ENCODE measurements around the gene DOCK2.

DNA sequence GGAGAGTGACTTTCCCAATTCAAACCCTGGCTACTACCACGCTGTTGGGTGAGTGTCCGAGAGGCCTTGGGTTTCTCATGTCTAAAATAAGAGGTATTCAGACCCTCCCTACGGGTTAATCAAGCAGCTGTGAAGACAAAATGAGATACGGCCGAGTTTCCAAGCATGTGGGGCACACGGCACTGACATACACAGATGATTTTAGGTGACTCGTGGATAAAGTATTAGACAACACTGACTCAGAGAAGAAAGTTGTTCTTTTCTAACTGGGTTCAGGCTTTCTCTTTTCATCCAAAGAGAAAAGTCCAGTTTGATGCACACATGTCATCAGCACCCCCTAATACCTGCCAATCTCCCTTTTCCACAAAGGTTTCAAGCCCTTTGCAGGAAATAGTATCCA, 484.2 kb downstream of the DOCK2 start:
- TF ChIP-seq, protein P1, sequence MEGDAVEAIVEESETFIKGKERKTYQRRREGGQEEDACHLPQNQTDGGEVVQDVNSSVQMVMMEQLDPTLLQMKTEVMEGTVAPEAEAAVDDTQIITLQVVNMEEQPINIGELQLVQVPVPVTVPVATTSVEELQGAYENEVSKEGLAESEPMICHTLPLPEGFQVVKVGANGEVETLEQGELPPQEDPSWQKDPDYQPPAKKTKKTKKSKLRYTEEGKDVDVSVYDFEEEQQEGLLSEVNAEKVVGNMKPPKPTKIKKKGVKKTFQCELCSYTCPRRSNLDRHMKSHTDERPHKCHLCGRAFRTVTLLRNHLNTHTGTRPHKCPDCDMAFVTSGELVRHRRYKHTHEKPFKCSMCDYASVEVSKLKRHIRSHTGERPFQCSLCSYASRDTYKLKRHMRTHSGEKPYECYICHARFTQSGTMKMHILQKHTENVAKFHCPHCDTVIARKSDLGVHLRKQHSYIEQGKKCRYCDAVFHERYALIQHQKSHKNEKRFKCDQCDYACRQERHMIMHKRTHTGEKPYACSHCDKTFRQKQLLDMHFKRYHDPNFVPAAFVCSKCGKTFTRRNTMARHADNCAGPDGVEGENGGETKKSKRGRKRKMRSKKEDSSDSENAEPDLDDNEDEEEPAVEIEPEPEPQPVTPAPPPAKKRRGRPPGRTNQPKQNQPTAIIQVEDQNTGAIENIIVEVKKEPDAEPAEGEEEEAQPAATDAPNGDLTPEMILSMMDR (IDR thresholded peaks at IDR 0.05) = no peak
- TF ChIP-seq POLR2A (IDR thresholded peaks at IDR 0.05) = no peak

Data from uterus (tissue), 2 donors.